HEK293 (cell line): ENCODE measurements around the gene F11.

ENCODE experiments used
- CTCF ChIA-PET: fragments of 350-600 bp; formaldehyde crosslinking; extraction: SDS; loops from one replicate; lab custom pipeline; 2021; ENCODE audit warnings: antibody characterized with exemption; lab: Yijun Ruan, JAX
- POLR2A ChIA-PET: fragments of 300-600 bp; formaldehyde crosslinking; extraction: SDS; loops from one replicate; lab custom pipeline; 2020; ENCODE audit warnings: antibody characterized with exemption, inconsistent platforms; lab: Yijun Ruan, JAX
- H3K27ac ChIP-seq: fragments of 200-500 bp; sonication (Bioruptor generic); 2 replicates; pipeline ENCODE4 v1.5.1; 2014; ENCODE audit warnings: low read depth, low read length, control low read depth, inconsistent platforms; ENCODE audit errors: extremely low read depth
- H3K36me3 ChIP-seq, 2 experiments: fragments of 200-500 bp in 1 of 2; sonication (Bioruptor generic) in 1 of 2; 1 replicate in 1 of 2; 2 replicates in 1 of 2; pipeline ENCODE4 v1.5.1; 2014 to 2017; ENCODE audit warnings: inconsistent platforms in 2 of 2, low read length in 2 of 2; ENCODE audit not compliant: control insufficient read depth in 2 of 2, insufficient read depth in 1 of 2
- H3K4me1 ChIP-seq: fragments of 200-500 bp; sonication (Bioruptor generic); 2 replicates; pipeline ENCODE4 v1.5.1; 2014; ENCODE audit warnings: mild to moderate bottlenecking, low read length, inconsistent platforms; ENCODE audit not compliant: control insufficient read depth, insufficient read depth
- H3K4me3 ChIP-seq: 2 replicates; pipeline ENCODE4 v1.5.1; 2011; ENCODE audit warnings: low read depth, mild to moderate bottlenecking, control low read depth, low read length, moderate library complexity
- H3K9me3 ChIP-seq: fragments of 200-500 bp; sonication (Bioruptor generic); 2 replicates; pipeline ENCODE4 v1.5.1; 2014; ENCODE audit warnings: low read depth, low read length, inconsistent platforms; ENCODE audit not compliant: control insufficient read depth, insufficient read depth
- BCL11B ChIP-seq: fragments of 450-650 bp; formaldehyde crosslinking; IDR thresholded peaks from 2 replicates; pipeline ENCODE4 v1.5.1; 2016; ENCODE audit warnings: low read depth, missing biosample characterization, missing genetic modification characterization
- HIC1 ChIP-seq: fragments of 450-650 bp; formaldehyde crosslinking; IDR thresholded peaks from 2 replicates; pipeline ENCODE4 v1.5.1; 2016; ENCODE audit warnings: missing biosample characterization, missing genetic modification characterization
- HOXC10 ChIP-seq: sonication (generic); formaldehyde crosslinking; IDR thresholded peaks from 2 replicates; pipeline ENCODE4 v1.8.1; 2023; ENCODE audit warnings: mild to moderate bottlenecking, missing genetic modification reagents
- HOXD13 ChIP-seq: sonication (generic); formaldehyde crosslinking; IDR thresholded peaks from 2 replicates; pipeline ENCODE4 v1.8.0; 2022; ENCODE audit warnings: missing genetic modification reagents, borderline replicate concordance
- KLF17 ChIP-seq: fragments of 450-650 bp; formaldehyde crosslinking; IDR thresholded peaks from 2 replicates; pipeline ENCODE4 v1.5.1; 2016; ENCODE audit warnings: missing biosample characterization, missing genetic modification characterization
- KLF9 ChIP-seq: fragments of 450-650 bp; formaldehyde crosslinking; IDR thresholded peaks from 2 replicates; pipeline ENCODE4 v1.5.1; 2016; ENCODE audit warnings: missing biosample characterization, missing genetic modification characterization, low read depth
- TRIM28 ChIP-seq: IDR thresholded peaks from 2 replicates; pipeline ENCODE4 v1.6.1; 2011; ENCODE audit warnings: low read length, control low read depth, borderline replicate concordance
- ZBTB7A ChIP-seq: fragments of 450-650 bp; formaldehyde crosslinking; IDR thresholded peaks from 2 replicates; pipeline ENCODE4 v1.5.1; 2016; ENCODE audit warnings: low read depth, missing biosample characterization, missing genetic modification characterization
- ZEB2 ChIP-seq: fragments of 450-650 bp; formaldehyde crosslinking; IDR thresholded peaks from 2 replicates; pipeline ENCODE4 v1.5.1; 2016; ENCODE audit warnings: missing biosample characterization, missing genetic modification characterization
- ZFHX2 ChIP-seq: fragments of 450-650 bp; formaldehyde crosslinking; conservative IDR thresholded peaks from 2 replicates; pipeline ENCODE4 v1.5.1; 2016; ENCODE audit warnings: missing biosample characterization, missing genetic modification characterization
- ZNF140 ChIP-seq: fragments of 450-650 bp; formaldehyde crosslinking; IDR thresholded peaks from 2 replicates; pipeline ENCODE4 v1.5.1; 2016; ENCODE audit warnings: missing biosample characterization, missing genetic modification characterization
- ZNF146 ChIP-seq: fragments of 450-650 bp; formaldehyde crosslinking; IDR thresholded peaks from 2 replicates; pipeline ENCODE4 v1.5.1; 2016; ENCODE audit warnings: missing biosample characterization, missing genetic modification characterization
- ZNF157 ChIP-seq: fragments of 450-650 bp; formaldehyde crosslinking; IDR thresholded peaks from 2 replicates; pipeline ENCODE4 v1.5.1; 2016; ENCODE audit warnings: missing biosample characterization, missing genetic modification characterization
- ZNF394 ChIP-seq: fragments of 450-650 bp; formaldehyde crosslinking; IDR thresholded peaks from 2 replicates; pipeline ENCODE4 v1.5.1; 2016; ENCODE audit warnings: missing biosample characterization, missing genetic modification characterization, mild to moderate bottlenecking, moderate library complexity, borderline replicate concordance
- ZNF423 ChIP-seq: fragments of 450-650 bp; formaldehyde crosslinking; IDR thresholded peaks from 2 replicates; pipeline ENCODE4 v1.5.1; 2016; ENCODE audit warnings: missing biosample characterization, missing genetic modification characterization
- ZNF426 ChIP-seq: fragments of 450-650 bp; formaldehyde crosslinking; IDR thresholded peaks from 2 replicates; pipeline ENCODE4 v1.5.1; 2017; ENCODE audit warnings: missing biosample characterization, missing genetic modification characterization, mild to moderate bottlenecking, inconsistent platforms, moderate library complexity
- ZNF501 ChIP-seq: fragments of 450-650 bp; formaldehyde crosslinking; IDR thresholded peaks from 2 replicates; pipeline ENCODE4 v1.5.1; 2016; ENCODE audit warnings: missing biosample characterization, missing genetic modification characterization
- ZNF548 ChIP-seq: fragments of 450-650 bp; formaldehyde crosslinking; IDR thresholded peaks from 2 replicates; pipeline ENCODE4 v1.5.1; 2016; ENCODE audit warnings: missing biosample characterization, missing genetic modification characterization
- ZNF558 ChIP-seq: fragments of 450-650 bp; formaldehyde crosslinking; IDR thresholded peaks from 2 replicates; pipeline ENCODE4 v1.5.1; 2016; ENCODE audit warnings: missing biosample characterization, missing genetic modification characterization
- ZNF560 ChIP-seq: fragments of 450-650 bp; formaldehyde crosslinking; IDR thresholded peaks from 2 replicates; pipeline ENCODE4 v1.5.1; 2017; ENCODE audit warnings: missing biosample characterization, missing genetic modification characterization, borderline replicate concordance
- ZNF626 ChIP-seq: fragments of 450-650 bp; sonication (Bioruptor Pico); formaldehyde crosslinking; IDR thresholded peaks from 2 replicates; pipeline ENCODE4 v1.5.1; 2018; ENCODE audit warnings: missing biosample characterization, missing genetic modification characterization, inconsistent platforms
- ZNF654 ChIP-seq: fragments of 450-650 bp; formaldehyde crosslinking; IDR thresholded peaks from 2 replicates; pipeline ENCODE4 v1.5.1; 2016; ENCODE audit warnings: low read depth, missing biosample characterization, missing genetic modification characterization
- ZNF658 ChIP-seq: fragments of 450-650 bp; formaldehyde crosslinking; IDR thresholded peaks from 2 replicates; pipeline ENCODE4; 2016; ENCODE audit warnings: missing biosample characterization, missing genetic modification characterization
- ZNF677 ChIP-seq: fragments of 450-650 bp; IDR thresholded peaks from 2 replicates; pipeline ENCODE4 v1.5.0; 2018; ENCODE audit warnings: missing biosample characterization, mild to moderate bottlenecking, missing genetic modification characterization, moderate library complexity
- ZNF747 ChIP-seq: fragments of 450-650 bp; formaldehyde crosslinking; IDR thresholded peaks from 2 replicates; pipeline ENCODE4 v1.5.1; 2016; ENCODE audit warnings: missing biosample characterization, missing genetic modification characterization
- ZNF768 ChIP-seq: fragments of 450-650 bp; formaldehyde crosslinking; IDR thresholded peaks from 2 replicates; pipeline ENCODE4 v1.5.1; 2018; ENCODE audit warnings: missing biosample characterization, mild to moderate bottlenecking, missing genetic modification characterization
- TF ChIP-seq, protein P1 (sequence below): sonication (generic); formaldehyde crosslinking; IDR thresholded peaks from 2 replicates; pipeline ENCODE4 v1.8.1; 2022; ENCODE audit warnings: mild to moderate bottlenecking, moderate library complexity, missing genetic modification reagents

F11 gene

DNA sequence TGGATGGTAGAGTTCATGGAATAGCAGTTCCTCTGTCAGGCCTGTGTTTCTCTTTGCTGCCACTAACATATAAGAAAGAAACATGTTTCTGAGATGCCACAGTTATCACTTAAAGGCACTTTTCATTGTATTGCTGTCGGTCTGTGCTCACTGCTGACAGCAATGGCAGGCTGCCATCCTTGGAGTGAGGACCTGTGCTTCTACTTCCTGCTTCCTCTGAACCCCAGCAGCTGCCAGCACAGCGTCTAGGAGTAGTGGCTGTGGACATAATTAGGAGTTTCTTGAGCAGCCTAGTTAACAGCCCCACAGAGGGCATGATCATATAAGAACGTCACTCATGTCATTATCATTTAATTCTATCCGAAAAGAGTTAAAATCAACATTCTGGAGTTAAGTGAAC, 30.5 kb downstream of the F11 start (continued):
- no peak for TF ChIP-seq ZNF423 (tag by site-specific recombination)
- TF ChIP-seq TRIM28, result no peak
- TF ChIP-seq ZNF768 (tag by site-specific recombination), result no peak
- TF ChIP-seq ZNF146 (tag by site-specific recombination), result no peak
- TF ChIP-seq, protein P1, sequence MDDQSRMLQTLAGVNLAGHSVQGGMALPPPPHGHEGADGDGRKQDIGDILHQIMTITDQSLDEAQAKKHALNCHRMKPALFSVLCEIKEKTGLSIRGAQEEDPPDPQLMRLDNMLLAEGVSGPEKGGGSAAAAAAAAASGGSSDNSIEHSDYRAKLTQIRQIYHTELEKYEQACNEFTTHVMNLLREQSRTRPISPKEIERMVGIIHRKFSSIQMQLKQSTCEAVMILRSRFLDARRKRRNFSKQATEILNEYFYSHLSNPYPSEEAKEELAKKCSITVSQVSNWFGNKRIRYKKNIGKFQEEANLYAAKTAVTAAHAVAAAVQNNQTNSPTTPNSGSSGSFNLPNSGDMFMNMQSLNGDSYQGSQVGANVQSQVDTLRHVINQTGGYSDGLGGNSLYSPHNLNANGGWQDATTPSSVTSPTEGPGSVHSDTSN (CRISPR knock-in tag), result no peak
- TF ChIP-seq ZNF426 (tag by site-specific recombination), result no peak
- no peak for TF ChIP-seq BCL11B (tag by site-specific recombination)
- no peak for TF ChIP-seq ZEB2 (tag by site-specific recombination)
- TF ChIP-seq ZNF560 (tag by site-specific recombination), result no peak
- TF ChIP-seq HIC1, result no peak
- no peak for TF ChIP-seq ZNF140

GRCh38 chr4:186297013-186297645, 31.1 kb downstream of the F11 start:
- H3K9me3 ChIP-seq, result no peaks in the 10 kb centered on the region
- no peak for TF ChIP-seq ZNF157 (tag by site-specific recombination)
- TF ChIP-seq ZNF654 (tag by site-specific recombination), result peak; percentile 75
- TF ChIP-seq ZNF747 (tag by site-specific recombination), result no peak
- TF ChIP-seq, all 188 proteins: peak for 1
- ChIA-PET CTCF (interaction anchor here (2.1 to 2.8 kb wide), 2 partner anchors 290 kb away, joined by 8 to 16 read pairs; no protein-coding TSS in a partner anchor), POLR2A (no interaction called here)
- no peaks in the 10 kb centered on the region for H3K4me1 ChIP-seq
- H3K4me3 ChIP-seq, result no peak overlapping the region
- no peaks in the 10 kb centered on the region for H3K36me3 ChIP-seq
- H3K27ac ChIP-seq, result no peak overlapping the region

GRCh38 chr4:186298031-186298647, 32.1 kb downstream of the F11 start:
- H3K4me3 ChIP-seq, result no peak overlapping the region
- no peaks in the 10 kb centered on the region for H3K4me1 ChIP-seq
- TF ChIP-seq ZNF658 (no peak), ZFHX2 (tag by site-specific recombination) (no peak), ZNF394 (no peak), ZNF146 (tag by site-specific recombination) (no peak), HOXC10 (CRISPR knock-in tag) (no peak), ZNF677 (tag by site-specific recombination) (no peak), ZNF626 (tag by site-specific recombination) (no peak), ZNF548 (tag by site-specific recombination) (no peak), ZNF501 (tag by site-specific recombination) (no peak), KLF9 (tag by site-specific recombination) (no peak), HOXD13 (CRISPR knock-in tag) (no peak), ZBTB7A (no peak), ZNF558 (tag by site-specific recombination) (no peak), KLF17 (tag by site-specific recombination) (no peak)
- POLR2A ChIA-PET, result no interaction called here
- H3K36me3 ChIP-seq, result no peaks in the 10 kb centered on the region
- H3K27ac ChIP-seq, result no peak overlapping the region
- H3K9me3 ChIP-seq, result no peaks in the 10 kb centered on the region
- CTCF ChIA-PET, result interaction anchor here (1.3 to 2.1 kb wide), 2 partner anchors 12 to 289 kb away, joined by 3 to 8 read pairs; no protein-coding TSS in a partner anchor
